Neural cell (in vitro differentiated cells): ENCODE measurements around the gene GPRIN3. TPM values are rescaled to one million over a fixed set of nuclear protein-coding genes. Genes with fewer than 3 reads are reported as not detected.

ENCODE experiments used
- H2AFZ ChIP-seq: fragments of 200-600, 300-800 bp; sonication (generic), shearing (Covaris generic); 2 replicates; pipeline ENCODE4 v1.6.0; 2014; ENCODE audit warnings: low read depth, mild to moderate bottlenecking, antibody characterized with exemption, low read length, moderate library complexity
- H3F3A ChIP-seq: fragments of 200-600 bp; shearing (Covaris generic); 2 replicates; pipeline ENCODE4 v1.6.1; 2016; ENCODE audit warnings: mild to moderate bottlenecking, moderate library complexity, mixed read lengths, antibody characterized with exemption, low read length; ENCODE audit not compliant: insufficient read depth, poor library complexity, severe bottlenecking
- H3K27ac ChIP-seq: fragments of 200-600, 300-800 bp; sonication (generic), shearing (Covaris generic); 2 replicates; pipeline ENCODE4 v1.5.1; 2014; ENCODE audit warnings: mild to moderate bottlenecking, low read length, moderate library complexity
- H3K27me3 ChIP-seq: fragments of 300-800, 200-600 bp; sonication (generic), shearing (Covaris generic); 2 replicates; pipeline ENCODE4 v1.6.0; 2014; ENCODE audit warnings: mild to moderate bottlenecking, low read depth, low read length, moderate library complexity; ENCODE audit not compliant: insufficient read depth
- H3K36me3 ChIP-seq: fragments of 300-800, 200-600 bp; sonication (generic), shearing (Covaris generic); 2 replicates; pipeline ENCODE4 v1.5.1; 2014; ENCODE audit warnings: mild to moderate bottlenecking, antibody characterized with exemption, low read length, moderate library complexity; ENCODE audit not compliant: insufficient read depth
- H3K4me2 ChIP-seq: fragments of 300-800, 200-600 bp; sonication (generic), shearing (Covaris generic); 2 replicates; pipeline ENCODE4 v1.6.0; 2014; ENCODE audit warnings: mild to moderate bottlenecking, low read length
- H3K4me3 ChIP-seq: fragments of 300-800, 200-600 bp; sonication (generic), shearing (Covaris generic); 2 replicates; pipeline ENCODE4 v1.5.1; 2014; ENCODE audit warnings: mild to moderate bottlenecking, low read length, moderate library complexity
- H3K79me2 ChIP-seq: fragments of 200-600 bp; shearing (Covaris generic); replicated peaks from 2 replicates; pipeline ENCODE4 v1.6.0; 2014; ENCODE audit warnings: mild to moderate bottlenecking, low read length, moderate library complexity; ENCODE audit not compliant: insufficient read depth
- H3K9ac ChIP-seq: fragments of 300-800, 200-600 bp; sonication (generic), shearing (Covaris generic); 2 replicates; pipeline ENCODE4 v1.6.1; 2016; ENCODE audit warnings: mild to moderate bottlenecking, low read length, mixed read lengths
- H3K9me2 ChIP-seq: fragments of 200-600 bp; shearing (Covaris generic); 2 replicates; pipeline ENCODE4 v1.6.1; 2016; ENCODE audit warnings: mild to moderate bottlenecking, low read length, mixed read lengths; ENCODE audit not compliant: insufficient read depth
- H3K9me3 ChIP-seq: fragments of 200-600, 300-800 bp; sonication (generic), shearing (Covaris generic); 2 replicates; pipeline ENCODE4 v1.6.1; 2016; ENCODE audit warnings: mild to moderate bottlenecking, mixed run types, low read length, moderate library complexity, mixed read lengths
- H4K20me1 ChIP-seq: fragments of 200-600 bp; shearing (Covaris generic); 2 replicates; pipeline ENCODE4 v1.6.1; 2016; ENCODE audit warnings: mild to moderate bottlenecking, mixed run types; ENCODE audit not compliant: insufficient read depth
- CTCF ChIP-seq: fragments of 450-650 bp; IDR thresholded peaks from 2 replicates; pipeline ENCODE4 v1.5.1; 2014; ENCODE audit warnings: antibody characterized with exemption, mild to moderate bottlenecking, moderate library complexity; ENCODE audit not compliant: poor library complexity, severe bottlenecking
- EP300 ChIP-seq: fragments of 450-650 bp; conservative IDR thresholded peaks from 2 replicates; pipeline ENCODE4 v1.6.1; 2014; ENCODE audit warnings: antibody characterized with exemption, mild to moderate bottlenecking, moderate library complexity; ENCODE audit not compliant: poor library complexity, severe bottlenecking
- EZH2 ChIP-seq: fragments of 200-600, 300-800 bp; shearing (Covaris generic), sonication (generic); IDR thresholded peaks from 2 replicates; pipeline ENCODE4 v1.6.1; 2014; ENCODE audit warnings: antibody characterized with exemption, low read length, borderline replicate concordance, mild to moderate bottlenecking; ENCODE audit not compliant: insufficient read depth, poor library complexity, severe bottlenecking
- MXI1 ChIP-seq: fragments of 450-650 bp; conservative IDR thresholded peaks from 2 replicates; pipeline ENCODE4 v1.6.1; 2014; ENCODE audit warnings: antibody characterized with exemption, mild to moderate bottlenecking; ENCODE audit not compliant: poor library complexity, severe bottlenecking
- POLR2AphosphoS5 ChIP-seq: IDR thresholded peaks from 2 replicates; pipeline ENCODE4 v1.6.1; 2012
- RAD21 ChIP-seq: fragments of 450-650 bp; conservative IDR thresholded peaks from 2 replicates; pipeline ENCODE4 v1.6.1; 2014; ENCODE audit warnings: antibody characterized with exemption, mild to moderate bottlenecking, moderate library complexity
- REST ChIP-seq: IDR thresholded peaks from 2 replicates; pipeline ENCODE4 v1.6.1; 2012; ENCODE audit warnings: borderline replicate concordance
- SMC3 ChIP-seq: fragments of 450-650 bp; conservative IDR thresholded peaks from 2 replicates; pipeline ENCODE4 v1.6.1; 2014; ENCODE audit warnings: antibody characterized with exemption, mild to moderate bottlenecking, moderate library complexity; ENCODE audit not compliant: poor library complexity
- TAF1 ChIP-seq: IDR thresholded peaks from 2 replicates; pipeline ENCODE4 v1.6.1; 2012; ENCODE audit warnings: low read depth
- polyA plus RNA-seq: library from polyadenylated mRNA; depleted of rRNA; stranded (reverse); fragments of >200 nt; gene quantifications from 2 replicates; pipeline ENCODE4 v1.2.3, GENCODE V29; 2014

The GPRIN3 gene
- polyA plus RNA-seq, 1 donor from 2014 or later: 7.0 TPM

DNA sequence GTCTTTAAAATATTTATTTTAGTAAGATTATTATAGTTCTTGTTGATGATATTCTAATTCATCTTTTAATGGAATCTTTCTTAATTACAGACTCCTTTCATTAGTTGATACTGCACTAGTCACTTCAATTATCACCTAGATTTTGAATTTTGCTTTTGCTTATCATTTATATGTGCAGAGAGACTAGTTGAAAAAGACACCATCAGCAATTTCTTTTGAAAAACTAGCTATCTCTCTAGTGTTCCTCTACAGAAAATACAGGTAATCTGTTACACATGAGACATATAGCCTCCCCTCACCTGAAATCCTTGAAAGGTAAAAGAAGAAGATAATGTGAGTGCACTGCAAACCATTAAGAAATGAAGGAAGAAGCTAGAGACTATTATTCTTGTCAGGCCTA lies 31.3 kb downstream of the GPRIN3 start:
- no peaks in the 10 kb centered on the region for H4K20me1 ChIP-seq
- H3K9me2 ChIP-seq: no peaks in the 10 kb centered on the region
- no peak overlapping the region for H2AFZ ChIP-seq
- no peaks in the 10 kb centered on the region for H3F3A ChIP-seq
- H3K27me3 ChIP-seq: no peaks in the 10 kb centered on the region
- no peak for TF ChIP-seq SMC3
- no peak for TF ChIP-seq CTCF
- no peak for TF ChIP-seq TAF1
- no peak for TF ChIP-seq RAD21
- TF ChIP-seq EP300: no peak
- no peak for TF ChIP-seq POLR2AphosphoS5
- TF ChIP-seq MXI1: no peak
- no peak for TF ChIP-seq EZH2
- no peak for TF ChIP-seq REST
- H3K36me3 ChIP-seq: no peaks in the 10 kb centered on the region
- H3K4me2 ChIP-seq: no peak overlapping the region
- no peak overlapping the region for H3K27ac ChIP-seq
- H3K9ac ChIP-seq: no peak overlapping the region
- H3K4me3 ChIP-seq: no peak overlapping the region
- no peaks in the 10 kb centered on the region for H3K79me2 ChIP-seq
- no peaks in the 10 kb centered on the region for H3K9me3 ChIP-seq

DNA sequence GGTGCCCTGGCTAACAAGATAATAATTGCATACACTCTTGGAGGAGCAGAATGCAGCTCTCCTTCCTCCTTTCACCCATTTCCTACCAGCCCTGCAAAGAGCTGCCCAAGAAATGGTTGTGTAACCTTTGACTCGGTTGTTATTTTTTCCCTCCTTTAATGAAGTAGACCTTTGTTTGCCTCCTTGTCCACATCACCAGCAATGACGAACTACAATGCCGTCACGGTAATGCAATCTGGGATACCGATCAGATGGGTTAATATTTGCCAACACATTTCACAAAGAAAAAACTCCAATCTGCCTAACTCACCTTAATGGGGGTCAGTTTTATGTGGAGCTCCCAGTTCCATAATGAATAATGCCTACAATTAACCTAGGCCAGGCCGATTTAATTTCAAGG lies 32.0 kb downstream of the GPRIN3 start:
- H3K4me3 ChIP-seq: no peak overlapping the region
- no peaks in the 10 kb centered on the region for H3K9me3 ChIP-seq
- H3K27me3 ChIP-seq: no peaks in the 10 kb centered on the region
- H3F3A ChIP-seq: no peaks in the 10 kb centered on the region
- H3K79me2 ChIP-seq: no peaks in the 10 kb centered on the region
- TF ChIP-seq EZH2 (no peak), CTCF (no peak), EP300 (no peak), SMC3 (no peak), MXI1 (no peak), REST (no peak), TAF1 (no peak), RAD21 (no peak), POLR2AphosphoS5 (no peak)
- H3K4me2 ChIP-seq: no peak overlapping the region
- H3K27ac ChIP-seq: no peak overlapping the region
- H2AFZ ChIP-seq: no peak overlapping the region
- H3K36me3 ChIP-seq: no peaks in the 10 kb centered on the region
- H3K9ac ChIP-seq: no peak overlapping the region
- H3K9me2 ChIP-seq: no peaks in the 10 kb centered on the region
- H4K20me1 ChIP-seq: no peaks in the 10 kb centered on the region
